K562 (cell line): ENCODE results near the gene ZBTB18. TPM values are rescaled to one million over a fixed set of nuclear protein-coding genes. Genes with fewer than 3 reads are reported as not detected.

Experiments
- BCL6 ChIP-seq: fragments of 250-450 bp; sonication (Bioruptor Pico); IDR thresholded peaks from 2 replicates; pipeline ENCODE4 v1.4.0; 2020
- CEBPG ChIP-seq, 3 experiments: fragments of 200-800 bp in 1 of 3; sonication (Bioruptor generic) in 1 of 3; sonication (generic) in 1 of 3; formaldehyde crosslinking in 1 of 3; IDR thresholded peaks in 2 of 3; conservative IDR thresholded peaks in 1 of 3; 2 replicates each; pipeline versions ENCODE4 v1.6.1 to v1.8.0; 2016 to 2022; ENCODE audit warnings: missing compliant biosample characterization in 2 of 3, missing genetic modification characterization in 2 of 3, mild to moderate bottlenecking in 1 of 3, missing genetic modification reagents in 1 of 3
- ELK3 ChIP-seq: fragments of 450-650 bp; formaldehyde crosslinking; IDR thresholded peaks from 2 replicates; pipeline ENCODE4 v1.4.0; 2020; ENCODE audit warnings: mild to moderate bottlenecking
- FOXA1 ChIP-seq: fragments of 450-650 bp; IDR thresholded peaks from 2 replicates; pipeline ENCODE4 v1.6.1; 2016; ENCODE audit warnings: mild to moderate bottlenecking, borderline replicate concordance
- MTA3 ChIP-seq: fragments of 450-650 bp; formaldehyde crosslinking; IDR thresholded peaks from 2 replicates; pipeline ENCODE4 v1.6.1; 2017; ENCODE audit warnings: mild to moderate bottlenecking, borderline replicate concordance
- PHTF2 ChIP-seq: fragments of 250-450 bp; sonication (Bioruptor Pico); IDR thresholded peaks from 2 replicates; pipeline ENCODE4 v1.5.0; 2021; ENCODE audit warnings: mild to moderate bottlenecking
- SMARCC2 ChIP-seq: fragments of 450-650 bp; IDR thresholded peaks from 2 replicates; pipeline ENCODE4 v1.6.1; 2017; ENCODE audit warnings: antibody characterized with exemption, moderate library complexity, mild to moderate bottlenecking, low read depth
- TFAP4 ChIP-seq: sonication (generic); formaldehyde crosslinking; IDR thresholded peaks from 2 replicates; pipeline ENCODE4 v1.8.0; 2022; ENCODE audit warnings: missing genetic modification reagents, mild to moderate bottlenecking, moderate library complexity, borderline replicate concordance
- USF1 ChIP-seq: sonication (generic); formaldehyde crosslinking; IDR thresholded peaks from 2 replicates; pipeline ENCODE4 v1.9.0; 2022; ENCODE audit warnings: mild to moderate bottlenecking, missing genetic modification reagents
- ZHX1 ChIP-seq: fragments of 150-350 bp; conservative IDR thresholded peaks from 2 replicates; pipeline ENCODE4 v1.6.1; 2014; ENCODE audit warnings: low read length
- ZNF609 ChIP-seq: sonication (generic); formaldehyde crosslinking; IDR thresholded peaks from 2 replicates; pipeline ENCODE4 v1.8.1; 2023; ENCODE audit warnings: missing genetic modification reagents, mild to moderate bottlenecking, borderline replicate concordance
- polyA plus RNA-seq, 8 experiments: library from polyadenylated mRNA; depleted of rRNA in 4 of 8; stranded (reverse) in 5 of 8; unstranded in 3 of 8; fragments of >200 nt; fragmentation: Nextera tagmentation in 2 of 8; fragmentation: Illumina TruSeq in 1 of 8; extraction: Ambion mirVana in 2 of 8; extraction: Trizol in 1 of 8; gene quantifications; 2 replicates each; pipeline versions ENCODE4 v1.2.1 to v1.2.3, GENCODE V29; 2011 to 2014; ENCODE audit warnings: inconsistent platforms in 1 of 8, missing spikeins in 1 of 8
- total RNA-seq, 7 experiments: library from RNA; depleted of rRNA in 6 of 7; stranded (reverse); fragments of >200 nt in 6 of 7; fragmentation: Illumina TruSeq in 2 of 7; extraction: Trizol in 2 of 7; gene quantifications; 2 replicates each; pipeline versions ENCODE4 v1.2.1 to v1.2.3, GENCODE V29; 2011 to 2021; ENCODE audit warnings: low replicate concordance in 1 of 7

Gene ZBTB18
- total and polyA plus RNA-seq, 9 of the 15 experiments (the other 6 are each of a cell fraction or from before 2014, with no cell fraction given): 0.13 to 2.6 (median 1.6) TPM

GRCh38 chr1:244080343-244080929 is 29.4 kb downstream of the ZBTB18 start (continued):
- TF ChIP-seq ZNF609 (no peak), CEBPG (CRISPR knock-in tag; IDR thresholded peaks at IDR 0.05) (no peak), CEBPG (tag; conservative IDR thresholded peaks at IDR 0.05 in 1 of 2, IDR thresholded peaks at IDR 0.05 in 1 of 2) (no peak), ZHX1 (no peak), USF1 (CRISPR knock-in tag) (no peak), FOXA1 (no peak), PHTF2 (CRISPR knock-in tag) (no peak), TFAP4 (CRISPR knock-in tag) (no peak), ELK3 (CRISPR knock-in tag) (no peak), BCL6 (no peak), SMARCC2 (no peak), MTA3 (no peak)
